ENCODE data around the gene C1R. TPM values are rescaled to one million over a fixed set of nuclear protein-coding genes. Genes with fewer than 3 reads are reported as not detected.

C1R gene
- total and polyA plus RNA-seq, 2 of the 8 experiments (the other 6 are each of a cell fraction or from before 2014, with no cell fraction given), result 6.9 to 16.3 TPM

DNA sequence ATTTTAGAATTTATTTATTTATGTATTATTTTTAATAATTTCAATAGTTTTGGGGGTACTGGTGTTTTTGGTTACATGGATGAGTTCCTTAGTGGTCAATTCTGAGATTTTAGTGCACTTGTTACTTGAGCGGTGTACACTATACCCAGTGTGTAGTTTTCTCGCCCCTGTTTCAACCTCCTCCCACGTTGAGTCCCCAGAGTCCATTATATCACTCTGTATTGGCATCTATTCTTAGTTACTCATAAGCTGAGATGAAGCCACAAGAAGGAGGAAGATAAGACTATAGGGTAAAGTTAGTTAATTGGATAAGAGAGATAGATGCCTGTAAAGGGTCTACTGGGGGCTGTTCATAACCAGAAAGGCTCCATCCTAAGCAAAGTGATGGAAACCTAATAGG is 27.7 kb downstream of the C1R start (continued):
- TF ChIP-seq TAF7 (optimal IDR thresholded peaks at IDR 0.05; ENCODE audit: borderline replicate concordance, low read depth, low read length), result no peak
- TF ChIP-seq, protein P1, sequence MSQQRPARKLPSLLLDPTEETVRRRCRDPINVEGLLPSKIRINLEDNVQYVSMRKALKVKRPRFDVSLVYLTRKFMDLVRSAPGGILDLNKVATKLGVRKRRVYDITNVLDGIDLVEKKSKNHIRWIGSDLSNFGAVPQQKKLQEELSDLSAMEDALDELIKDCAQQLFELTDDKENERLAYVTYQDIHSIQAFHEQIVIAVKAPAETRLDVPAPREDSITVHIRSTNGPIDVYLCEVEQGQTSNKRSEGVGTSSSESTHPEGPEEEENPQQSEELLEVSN (IDR thresholded peaks at IDR 0.05), result no peak
